ENCODE data around the gene COBLL1. TPM values are rescaled to one million over a fixed set of nuclear protein-coding genes. Genes with fewer than 3 reads are reported as not detected.

Gene COBLL1
- total RNA-seq, 1 experiment from 2014 or later = 5.9 TPM

GRCh38 chr2:164869420-164869772, 27.8 kb upstream of the COBLL1 start:
- Histone ChIP-seq H2AFZ (ENCODE audit: low read length) (no peak overlapping the region), H2BK15ac (ENCODE audit: low read depth, low read length) (no peak overlapping the region), H4K5ac (ENCODE audit: insufficient read length, low read depth, low read length) (no peak overlapping the region), H3K4me2 (ENCODE audit: insufficient read depth, insufficient read length, low read length) (no peak overlapping the region), H3K9ac (ENCODE audit: extremely low read depth, insufficient read length, low read length) (no peak overlapping the region), H3K18ac (ENCODE audit: insufficient read length, low read depth, low read length) (no peak overlapping the region), H3K14ac (ENCODE audit: insufficient read depth, low read length) (no peak overlapping the region), H4K91ac (ENCODE audit: insufficient read length, low read depth, low read length) (no peak overlapping the region), H3K9me3 (ENCODE audit: control insufficient read depth, low read depth, low read length) (no peaks in the 10 kb centered on the region), H2BK120ac (ENCODE audit: low read depth, low read length, poor library complexity, severe bottlenecking) (no peak overlapping the region), H3K79me2 (ENCODE audit: insufficient read depth, low read length) (no peaks in the 10 kb centered on the region), H4K20me1 (ENCODE audit: control insufficient read depth, insufficient read depth, insufficient read length) (no peaks in the 10 kb centered on the region), H3K23me2 (ENCODE audit: insufficient read length, low read depth, low read length, poor library complexity, severe bottlenecking) (no peaks in the 10 kb centered on the region), H3K56ac (ENCODE audit: insufficient read length, low read depth, low read length) (no peak overlapping the region), H3K4ac (ENCODE audit: low read depth, low read length) (no peak overlapping the region), H3K27me3 (ENCODE audit: insufficient read depth, low read length) (no peaks in the 10 kb centered on the region), H3K79me1 (ENCODE audit: insufficient read depth, low read depth, low read length, poor library complexity, severe bottlenecking) (no peaks in the 10 kb centered on the region), H3K4me1 (ENCODE audit: insufficient read depth, low read length) (no peaks in the 10 kb centered on the region), H2BK5ac (ENCODE audit: insufficient read length, low read length) (no peak overlapping the region), H3K23ac (ENCODE audit: insufficient read length, low read depth, low read length) (no peak overlapping the region), H2BK20ac (ENCODE audit: low read depth, low read length, poor library complexity, severe bottlenecking) (no peak overlapping the region), H2AK5ac (ENCODE audit: insufficient read length, low read length) (no peak overlapping the region), H2BK12ac (ENCODE audit: insufficient read length, low read depth, low read length) (no peak overlapping the region), H3T11ph (ENCODE audit: low read length) (no peak overlapping the region), H3K27ac (ENCODE audit: insufficient read length, low read depth, low read length) (no peak overlapping the region), H4K8ac (replicated peaks; ENCODE audit: insufficient read length, low read depth, low read length) (no peak overlapping the region)
- Mint-ChIP-seq H3K36me3 (ENCODE audit: insufficient read depth in 1 of 3, low read depth in 3 of 3) (no peaks in the 10 kb centered on the region), H3K4me3 (no peak overlapping the region), H3K4me1 (peaks cover 4 to 5% of the 10 kb centered on the region in 2 experiments; a peak in 2 of 4 replicates), H3K27me3 (ENCODE audit: low read depth) (no peaks in the 10 kb centered on the region), H3K9me3 (peaks cover 0 to 2% of the 10 kb centered on the region in 2 experiments; a peak in 1 of 5 replicates), H3K27ac (no peak overlapping the region)
- TF ChIP-seq CTCF (conservative IDR thresholded peaks at IDR 0.05) = no peak
- DNase-seq = no peak
